ENCODE data around the gene SPAG9.

Gene SPAG9

GRCh38 chr17:51032850-51033249, 87.8 kb downstream of the SPAG9 start:
- peaks cover 18% of the 10 kb centered on the region for H3K4me1 Mint-ChIP-seq
- no peaks in the 10 kb centered on the region for H3K27me3 Mint-ChIP-seq (ENCODE audit: low read depth)
- no peaks in the 10 kb centered on the region for H3K9me3 Mint-ChIP-seq
- H3K36me3 Mint-ChIP-seq (ENCODE audit: low read depth): peaks cover 44% of the 10 kb centered on the region
- H3K27ac Mint-ChIP-seq: no peak overlapping the region
- no peak for TF ChIP-seq CTCF (IDR thresholded peaks at IDR 0.05; ENCODE audit: unreplicated experiment in 3 of 3)
- no peak overlapping the region for H3K4me3 Mint-ChIP-seq

DNA sequence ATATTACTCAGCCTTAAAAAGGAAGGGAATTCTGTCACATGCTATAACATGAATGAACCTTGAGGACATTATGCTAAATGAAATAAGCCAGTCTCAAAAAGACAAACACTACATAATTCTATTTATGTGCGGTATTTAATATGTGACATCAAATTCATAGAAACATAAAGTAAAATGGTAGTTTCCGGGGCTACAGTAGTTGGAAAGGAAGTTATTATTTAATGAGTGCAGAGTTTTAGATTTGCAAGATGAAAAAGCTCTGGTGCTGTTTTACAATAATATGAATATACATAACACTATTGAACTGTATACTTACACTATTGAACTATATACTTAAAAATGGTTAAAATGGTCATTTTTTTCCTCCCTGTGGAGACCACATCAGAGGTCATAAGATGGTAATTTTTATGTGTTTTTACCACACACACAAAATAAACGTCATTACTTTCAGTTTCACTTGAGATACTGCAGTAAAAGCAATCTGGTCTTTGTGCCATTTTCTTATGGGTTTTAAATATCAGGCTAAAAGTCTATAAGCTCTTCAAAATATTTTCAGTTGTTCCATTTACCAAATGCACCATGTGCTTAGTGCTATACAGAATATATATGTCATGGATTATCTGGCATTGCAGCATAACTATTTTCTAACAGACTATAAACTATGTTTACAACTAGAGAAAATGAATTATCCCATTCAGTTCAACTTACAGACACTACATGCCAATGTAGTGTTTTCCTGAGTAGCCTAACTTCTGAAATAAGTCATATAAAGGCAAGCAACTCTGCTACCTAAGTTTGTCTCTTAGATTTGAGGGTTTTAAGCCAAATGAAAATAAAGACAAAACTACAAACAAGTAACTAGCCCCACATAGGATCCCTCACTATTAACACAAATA, 90.9 kb downstream of the SPAG9 start:
- Mint-ChIP-seq H3K4me1 (peaks cover 6% of the 10 kb centered on the region), H3K4me3 (no peak overlapping the region), H3K36me3 (ENCODE audit: low read depth) (peaks cover 34% of the 10 kb centered on the region), H3K27me3 (ENCODE audit: low read depth) (no peaks in the 10 kb centered on the region), H3K9me3 (no peaks in the 10 kb centered on the region), H3K27ac (peak overlapping the region in 2 of 3 experiments; percentile 62 to 71)
- TF ChIP-seq CTCF (IDR thresholded peaks at IDR 0.05; ENCODE audit: unreplicated experiment in 3 of 3): no peak

- Mint-ChIP-seq H3K27me3 (ENCODE audit: low read depth) (no peaks in the 10 kb centered on the region), H3K27ac (peak overlapping the region in 1 of 3 experiments; percentile 71), H3K4me3 (no peak overlapping the region), H3K9me3 (no peaks in the 10 kb centered on the region), H3K36me3 (ENCODE audit: low read depth) (peaks cover 30% of the 10 kb centered on the region), H3K4me1 (peaks cover 6% of the 10 kb centered on the region)
- no peak for TF ChIP-seq CTCF (IDR thresholded peaks at IDR 0.05; ENCODE audit: unreplicated experiment in 3 of 3)
Measured at GRCh38 chr17:51029142-51029541, 91.5 kb downstream of the SPAG9 start.

- Mint-ChIP-seq H3K36me3 (ENCODE audit: low read depth) (peaks cover 25% of the 10 kb centered on the region), H3K27me3 (ENCODE audit: low read depth) (no peaks in the 10 kb centered on the region), H3K27ac (no peak overlapping the region), H3K4me1 (peaks cover 6% of the 10 kb centered on the region), H3K4me3 (no peak overlapping the region), H3K9me3 (no peaks in the 10 kb centered on the region)
- no peak for TF ChIP-seq CTCF (IDR thresholded peaks at IDR 0.05; ENCODE audit: unreplicated experiment in 3 of 3)
Measured at GRCh38 chr17:51028176-51028863, 92.3 kb downstream of the SPAG9 start.

GRCh38 chr17:51018541-51018940, 102.1 kb downstream of the SPAG9 start:
- no peak overlapping the region for H3K4me3 Mint-ChIP-seq
- H3K9me3 Mint-ChIP-seq: no peaks in the 10 kb centered on the region
- no peak overlapping the region for H3K27ac Mint-ChIP-seq
- H3K36me3 Mint-ChIP-seq (ENCODE audit: low read depth): peaks cover 46% of the 10 kb centered on the region
- peaks cover 22% of the 10 kb centered on the region for H3K4me1 Mint-ChIP-seq
- TF ChIP-seq CTCF (IDR thresholded peaks at IDR 0.05; ENCODE audit: unreplicated experiment in 3 of 3): no peak
- H3K27me3 Mint-ChIP-seq (ENCODE audit: low read depth): no peaks in the 10 kb centered on the region

Data from nephron (organoid).